Hematopoietic multipotent progenitor cell (in vitro differentiated cells): ENCODE measurements around the gene TUBB2B. TPM values are rescaled to one million over a fixed set of nuclear protein-coding genes. Genes with fewer than 3 reads are reported as not detected.
"Not testable (repeated sequence)": the region's sequence is repeated elsewhere in the genome, so short reads cannot be mapped to it uniquely, and the experiment has no call there.

Experiments used
- DNase-seq, 3 donors: peaks; one replicate each; pipeline ENCODE4 v3.0.0-alpha.2; 2011 to 2015; ENCODE audit warnings: low read depth in 2 of 3, low spot score in 2 of 3
- total RNA-seq: library from RNA; depleted of rRNA; stranded (reverse); fragments of >200 nt; gene quantifications from one replicate; pipeline ENCODE4 v1.2.3, GENCODE V29; 2012

TUBB2B gene
- total RNA-seq, 1 donor, result 0.54 TPM

DNA sequence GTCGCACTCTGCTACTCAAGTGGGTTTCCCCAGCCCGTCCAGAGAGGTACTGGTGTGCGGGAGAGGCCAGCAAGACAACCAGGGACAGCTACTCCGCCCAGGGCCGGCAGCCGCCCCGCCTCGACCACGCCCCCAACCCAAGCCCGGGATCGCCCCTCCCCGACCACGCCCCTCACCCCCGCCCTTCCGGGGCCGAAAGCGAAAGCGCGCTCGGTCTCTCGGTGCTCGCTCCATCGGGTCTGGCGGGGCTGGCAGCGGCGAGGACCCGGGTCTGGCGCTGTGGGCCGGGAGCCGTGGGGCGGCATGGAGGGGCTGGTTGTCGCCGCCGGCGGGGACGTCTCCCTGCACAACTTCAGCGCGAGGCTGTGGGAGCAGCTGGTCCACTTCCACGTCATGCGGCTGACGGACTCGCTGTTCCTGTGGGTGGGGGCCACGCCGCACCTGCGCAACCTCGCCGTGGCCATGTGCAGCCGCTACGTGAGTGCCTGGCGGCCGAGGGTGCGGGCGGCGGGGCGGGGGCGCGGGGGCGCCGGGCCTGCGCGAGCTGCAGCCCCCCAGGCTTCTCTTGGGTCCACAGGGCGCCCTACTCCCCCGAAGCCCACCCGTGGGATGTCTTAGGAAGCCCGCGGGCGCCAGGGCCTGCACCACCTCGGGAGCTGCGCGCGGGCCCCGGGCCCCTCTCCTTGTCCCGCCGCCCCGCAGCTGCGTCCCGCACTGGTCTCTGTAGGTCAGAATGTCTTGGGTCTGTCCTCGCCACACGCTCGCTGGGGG is 31.5 kb upstream of the TUBB2B start, which contains the start of gene PSMG4:
TSS of gene PSMG4 (plus strand) at position 228 of the 771 bp plus-strand sequence. CDS start at position 304, 76 bp downstream.
- peak; percentile 74 to 88 (median 87) for DNase-seq

GRCh38 chr6:3258201-3258600 is 30.7 kb upstream of the TUBB2B start:
- DNase-seq, result no peak

- no peak for DNase-seq
These were observed 26.1 kb upstream of the TUBB2B start for GRCh38 chr6:3253597-3253961.

DNA sequence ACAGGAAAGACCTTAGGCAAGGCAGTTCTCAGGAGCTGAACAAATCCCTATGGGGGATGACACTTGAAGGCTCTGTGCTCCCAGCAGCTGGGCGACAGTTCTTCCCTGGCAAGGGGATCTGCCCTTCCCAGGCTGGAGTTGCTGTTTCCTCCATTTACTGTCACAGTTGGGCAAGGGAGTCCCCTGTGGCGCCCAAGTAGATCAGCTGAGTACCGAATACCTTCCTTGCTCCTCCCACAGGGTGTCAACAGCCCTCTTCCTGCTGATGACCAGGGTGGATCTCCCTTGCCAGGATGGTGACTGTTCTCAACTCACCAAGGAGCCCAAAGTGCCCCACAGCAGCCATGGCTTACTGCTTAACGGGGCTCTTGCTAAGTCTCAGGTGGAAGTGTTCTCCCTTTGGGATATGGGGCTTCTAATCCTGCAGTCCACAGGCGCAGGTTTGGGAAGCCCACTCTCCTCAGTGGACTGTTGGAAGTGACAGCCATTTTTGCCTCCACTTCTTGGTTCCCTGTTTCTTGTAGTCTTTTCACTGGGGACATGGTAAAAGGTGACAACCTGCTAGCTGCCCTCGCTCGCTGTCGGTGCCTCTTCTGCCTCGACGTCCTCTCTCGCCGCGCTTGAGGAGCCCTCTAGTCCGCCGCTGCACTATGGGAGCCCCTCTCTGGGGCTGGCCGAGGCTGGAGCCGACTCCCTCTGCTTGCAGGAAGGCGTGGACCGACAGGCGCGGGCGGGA is 25.6 kb upstream of the TUBB2B start:
- no peak for DNase-seq

DNA sequence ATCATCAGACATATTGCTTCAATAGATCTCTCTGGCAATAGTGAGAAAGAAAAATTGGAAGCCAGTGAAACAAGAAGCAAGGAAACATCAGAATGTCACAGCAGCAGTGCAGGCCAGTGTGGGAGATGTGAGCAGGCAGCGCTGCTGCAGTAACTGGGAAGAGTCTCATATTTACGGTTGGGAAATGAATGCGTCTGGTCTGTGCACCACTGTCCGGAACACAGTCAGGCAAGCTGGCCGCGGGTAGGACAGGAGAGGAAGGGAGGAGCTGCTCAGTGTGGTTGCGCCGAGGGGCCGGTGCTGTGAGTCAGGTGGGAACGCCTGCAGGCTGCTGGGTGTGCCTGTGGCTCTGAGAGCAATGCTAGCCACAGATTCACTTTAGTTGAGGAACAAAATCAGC is 24.9 kb upstream of the TUBB2B start:
- DNase-seq, result no peak

GRCh38 chr6:3251462-3252314 is 24.2 kb upstream of the TUBB2B start:
- peak; percentile 54 to 84 (median 71) for DNase-seq

- no peak for DNase-seq
These were observed 22.8 kb upstream of the TUBB2B start for GRCh38 chr6:3250231-3250675.

DNA sequence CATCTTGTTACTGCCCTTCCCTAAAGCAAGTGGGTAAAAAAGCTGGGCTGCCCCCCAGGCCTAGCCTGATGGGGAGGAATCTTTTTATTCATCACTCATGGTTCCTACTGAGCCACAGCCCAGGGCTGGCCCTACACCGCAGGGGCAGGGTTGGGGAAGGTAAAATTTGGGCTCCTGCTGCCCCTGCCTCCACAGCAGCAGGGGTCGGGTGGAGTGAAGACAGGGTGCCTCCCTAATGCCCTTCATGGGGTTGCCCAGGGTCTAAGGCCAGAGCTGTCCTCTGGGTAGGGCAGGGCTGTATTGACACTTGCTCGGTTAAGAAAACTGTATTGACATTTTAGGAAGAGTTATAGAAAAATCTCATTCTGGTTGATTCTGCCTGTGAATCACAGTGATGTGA is 22.4 kb upstream of the TUBB2B start:
- DNase-seq, result no peak

DNA sequence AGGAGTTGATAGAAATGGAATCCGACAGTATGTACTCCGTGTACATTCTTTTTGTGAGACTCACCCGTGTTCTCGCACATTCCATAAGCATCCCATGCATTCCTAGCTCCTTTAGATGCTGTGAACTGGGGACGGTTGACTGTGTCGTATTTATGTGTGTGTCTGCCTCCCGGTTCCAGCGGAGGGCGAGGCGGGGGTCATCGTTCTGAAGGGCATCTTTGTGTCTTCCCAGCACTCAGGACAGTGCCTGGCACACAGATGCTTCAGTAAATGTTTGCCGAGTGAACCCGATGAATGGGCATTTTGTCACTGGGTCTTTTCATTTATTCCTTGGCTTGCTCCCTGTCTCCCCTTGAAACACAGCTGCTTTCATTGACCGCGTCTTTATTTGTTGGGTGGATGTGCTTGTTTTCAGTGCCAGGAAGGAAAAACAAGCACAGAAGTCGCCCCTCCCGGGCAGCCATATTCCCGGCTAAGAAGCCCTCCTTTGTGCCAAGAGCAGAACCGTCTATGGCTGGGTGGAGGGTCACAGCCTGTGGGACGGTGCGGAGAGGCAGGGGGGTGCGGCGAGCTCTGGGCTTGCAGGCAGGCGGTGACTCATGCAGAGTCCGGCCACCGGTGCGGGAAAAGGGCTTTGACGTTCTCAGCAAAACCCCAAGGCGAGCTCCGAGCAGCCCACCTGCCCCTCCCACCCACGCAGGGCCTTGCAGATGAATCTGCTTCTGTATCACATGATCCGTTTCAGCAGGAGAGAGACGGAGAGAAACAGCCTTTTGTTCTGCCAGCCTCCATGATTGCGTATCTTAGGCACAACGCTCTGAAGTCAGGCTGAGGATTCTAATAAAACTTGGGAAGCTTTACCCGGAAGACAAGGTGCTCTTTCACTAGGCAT is 20.0 kb upstream of the TUBB2B start:
- DNase-seq, result no peak

- DNase-seq, result no peak
These were observed 17.8 kb upstream of the TUBB2B start for GRCh38 chr6:3245216-3245615.

DNA sequence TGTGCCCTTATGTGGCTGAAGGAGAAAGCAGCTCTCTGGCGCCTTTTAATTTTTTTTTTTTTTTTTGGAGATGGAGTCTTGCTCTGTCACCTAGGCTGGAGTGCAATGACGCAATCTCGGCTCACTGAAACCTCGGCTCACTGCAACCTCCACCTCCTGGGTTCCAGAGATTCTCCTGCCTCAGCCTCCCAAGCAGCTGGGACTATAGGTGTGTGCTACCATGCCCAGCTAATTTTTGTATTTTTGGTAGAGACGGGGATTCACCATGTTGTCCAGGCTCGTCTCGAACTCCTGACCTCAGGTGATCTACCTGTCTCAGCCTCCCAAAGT is 17.3 kb upstream of the TUBB2B start:
- DNase-seq, result not testable (repeated sequence)

DNA sequence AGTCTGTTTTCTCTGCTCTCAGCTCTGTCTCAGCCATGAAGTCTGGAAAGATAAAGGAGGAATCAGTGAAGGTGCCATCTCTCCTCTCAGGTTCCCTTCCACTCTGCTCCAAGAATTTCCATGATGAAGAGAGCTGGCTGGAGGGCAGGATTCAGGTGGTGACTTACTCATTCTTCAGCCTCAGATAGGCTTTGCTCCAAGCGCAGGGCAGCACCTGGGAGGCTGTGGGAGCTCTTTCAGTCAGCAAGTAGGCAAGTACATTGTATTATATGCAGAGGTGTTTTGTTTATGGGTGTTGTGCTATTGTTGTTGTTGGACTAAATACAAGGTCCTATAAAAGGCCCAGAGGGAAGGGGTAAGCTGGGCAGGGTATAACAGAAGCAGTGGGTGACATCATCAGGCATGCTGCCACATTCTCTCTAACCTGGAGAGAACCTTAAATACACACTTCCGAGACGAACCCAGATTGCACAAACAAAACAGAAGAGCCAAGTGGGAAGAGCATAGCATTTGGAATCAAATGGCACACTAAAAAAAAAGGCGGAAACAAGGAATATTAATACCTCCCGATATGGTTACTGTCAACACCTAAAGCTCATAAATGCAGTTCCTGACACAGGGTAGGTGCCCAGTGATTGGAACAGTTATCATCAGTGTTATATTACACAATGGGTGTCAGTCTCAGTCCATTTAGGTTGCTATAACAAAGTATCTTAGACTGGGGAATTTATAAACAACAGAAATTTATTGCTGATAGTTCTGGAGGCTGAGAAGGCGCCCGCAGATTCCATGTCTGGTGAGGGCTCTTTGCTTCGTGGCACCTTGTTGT is 16.8 kb upstream of the TUBB2B start:
- DNase-seq, result no peak

- no peak for DNase-seq
These were observed 15.3 kb upstream of the TUBB2B start for GRCh38 chr6:3242768-3243167.

DNA sequence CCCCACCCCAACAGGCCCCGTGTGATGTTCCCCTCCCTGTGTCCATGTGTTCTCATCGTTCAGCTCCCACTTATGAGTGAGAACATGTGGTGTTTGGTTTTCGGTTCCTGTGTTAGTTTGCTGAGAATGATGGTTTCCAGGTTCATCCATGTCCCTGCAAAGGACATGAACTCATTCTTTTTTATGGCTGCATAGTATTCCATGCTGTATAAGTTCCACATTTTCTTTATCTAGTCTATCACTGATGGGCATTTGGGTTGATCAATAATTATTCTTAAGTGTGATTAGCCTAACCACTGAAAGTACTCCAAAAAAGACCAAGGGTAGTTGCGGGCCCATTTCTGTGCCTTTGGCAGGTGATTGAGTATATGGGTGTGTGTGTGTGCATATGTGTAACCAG is 14.3 kb upstream of the TUBB2B start:
- not testable (repeated sequence) for DNase-seq

GRCh38 chr6:3240595-3240994 is 13.1 kb upstream of the TUBB2B start:
- DNase-seq, result no peak

DNA sequence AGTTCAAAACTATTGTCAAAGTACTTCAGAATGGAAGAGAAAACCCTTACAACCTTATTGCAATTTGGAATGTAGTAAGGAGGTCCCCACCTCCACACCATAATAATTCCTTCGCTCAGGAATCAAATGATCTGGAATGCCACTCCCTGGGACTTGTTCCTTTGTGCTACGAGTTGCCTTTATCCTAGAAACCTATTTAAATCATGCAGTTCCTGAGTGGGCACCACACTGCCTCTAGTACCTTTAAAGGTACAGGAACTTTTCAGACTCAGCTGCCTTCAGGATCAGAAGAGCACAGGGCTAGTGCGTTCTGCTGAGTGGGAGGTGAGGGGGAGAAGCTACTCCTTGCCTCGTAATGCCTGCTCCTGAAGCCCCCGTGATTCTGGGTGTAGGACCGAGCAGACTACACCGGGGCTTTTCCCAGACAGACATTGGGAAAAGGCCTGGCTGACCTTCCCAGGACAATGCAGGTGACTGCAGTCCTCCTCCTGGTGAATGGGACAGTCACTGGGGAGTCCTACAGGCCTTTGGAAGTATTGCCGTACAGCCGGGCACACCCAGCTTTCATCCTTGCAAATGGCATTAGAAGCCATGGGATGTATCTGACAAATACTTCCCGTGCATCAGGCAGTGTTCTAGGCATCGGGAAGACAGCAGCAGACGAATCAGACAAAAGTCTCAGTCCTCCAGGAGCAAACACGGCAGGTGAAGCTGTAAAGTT is 11.8 kb upstream of the TUBB2B start:
- DNase-seq, result no peak

DNA sequence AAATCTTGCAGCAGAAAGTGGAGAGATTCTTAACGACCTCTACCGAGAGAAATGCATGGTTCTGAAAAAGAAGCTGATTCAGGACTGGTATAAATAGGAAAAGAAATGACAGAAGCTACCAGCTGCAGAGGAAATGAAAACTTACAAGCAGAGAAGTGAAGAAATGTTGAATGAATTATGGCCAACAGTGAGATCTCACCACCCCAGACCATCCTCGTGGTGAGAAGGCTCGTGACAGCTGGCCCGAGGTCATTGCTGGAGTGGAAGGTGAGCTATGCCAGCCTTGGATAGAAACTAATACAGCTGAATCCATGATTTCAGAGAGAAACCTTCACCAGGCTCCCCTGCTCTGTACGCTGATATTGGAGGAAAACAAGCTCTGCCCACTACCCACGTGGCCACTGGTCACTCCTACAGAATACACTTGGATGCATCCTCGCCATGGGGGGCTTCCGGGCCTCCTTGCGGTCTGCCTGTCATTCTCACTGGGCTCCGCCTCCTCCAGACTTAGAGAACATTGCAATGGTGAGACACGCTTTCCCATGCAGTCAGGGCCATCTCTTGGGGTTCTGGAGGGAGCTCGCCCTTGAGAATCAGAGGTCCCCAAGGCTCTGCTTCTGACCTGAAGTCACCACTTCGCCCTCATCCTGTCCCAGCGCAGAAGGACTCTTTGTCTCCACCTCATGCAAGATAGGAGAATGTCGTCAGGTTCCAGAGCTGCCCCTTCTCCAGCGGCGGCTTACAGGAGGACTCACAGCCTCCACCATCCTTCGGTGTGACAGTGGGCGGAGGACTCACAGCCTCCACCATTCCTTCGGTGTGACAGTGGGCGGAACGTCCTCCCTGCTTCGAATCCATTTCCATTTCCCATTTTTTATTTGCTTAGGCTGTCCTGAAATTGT is 10.6 kb upstream of the TUBB2B start:
- DNase-seq, result peak in 1 of 3 donors; percentile 71

- no peak for DNase-seq
These were observed 8.6 kb upstream of the TUBB2B start for GRCh38 chr6:3236005-3236404.
